ENCODE results near the gene MACROD2.

DNA sequence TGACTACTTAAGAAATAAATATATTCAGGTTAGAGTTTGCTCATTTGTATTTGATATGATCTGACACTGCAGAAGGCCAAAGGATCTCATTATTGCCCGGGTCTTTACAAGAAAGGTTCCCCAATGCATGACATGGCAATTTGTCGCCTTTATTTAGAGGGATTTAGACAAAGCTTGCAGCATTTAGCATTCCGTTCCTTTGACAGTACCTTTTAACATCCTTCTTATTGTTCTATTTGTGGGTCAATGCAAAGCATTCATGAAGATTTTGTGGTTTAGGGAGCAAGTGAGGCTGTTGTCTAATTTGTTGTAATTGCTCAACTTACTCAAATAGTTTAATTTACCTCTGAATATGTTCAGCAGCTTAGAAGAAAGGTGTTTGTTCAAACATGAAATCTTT, 572.9 kb downstream of the MACROD2 start:
- TF ChIP-seq, protein P1, sequence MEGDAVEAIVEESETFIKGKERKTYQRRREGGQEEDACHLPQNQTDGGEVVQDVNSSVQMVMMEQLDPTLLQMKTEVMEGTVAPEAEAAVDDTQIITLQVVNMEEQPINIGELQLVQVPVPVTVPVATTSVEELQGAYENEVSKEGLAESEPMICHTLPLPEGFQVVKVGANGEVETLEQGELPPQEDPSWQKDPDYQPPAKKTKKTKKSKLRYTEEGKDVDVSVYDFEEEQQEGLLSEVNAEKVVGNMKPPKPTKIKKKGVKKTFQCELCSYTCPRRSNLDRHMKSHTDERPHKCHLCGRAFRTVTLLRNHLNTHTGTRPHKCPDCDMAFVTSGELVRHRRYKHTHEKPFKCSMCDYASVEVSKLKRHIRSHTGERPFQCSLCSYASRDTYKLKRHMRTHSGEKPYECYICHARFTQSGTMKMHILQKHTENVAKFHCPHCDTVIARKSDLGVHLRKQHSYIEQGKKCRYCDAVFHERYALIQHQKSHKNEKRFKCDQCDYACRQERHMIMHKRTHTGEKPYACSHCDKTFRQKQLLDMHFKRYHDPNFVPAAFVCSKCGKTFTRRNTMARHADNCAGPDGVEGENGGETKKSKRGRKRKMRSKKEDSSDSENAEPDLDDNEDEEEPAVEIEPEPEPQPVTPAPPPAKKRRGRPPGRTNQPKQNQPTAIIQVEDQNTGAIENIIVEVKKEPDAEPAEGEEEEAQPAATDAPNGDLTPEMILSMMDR (IDR thresholded peaks at IDR 0.05 in 2 of 3, conservative IDR thresholded peaks at IDR 0.05 in 1 of 3; ENCODE audit: borderline replicate concordance in 1 of 3, insufficient read depth in 1 of 3, low read depth in 2 of 3, low read length in 2 of 3), result no peak
- TF ChIP-seq EZH2phosphoT487 (IDR thresholded peaks at IDR 0.05; ENCODE audit: borderline replicate concordance) (no peak), EGR1 (IDR thresholded peaks at IDR 0.05; ENCODE audit: low read depth) (no peak), POLR2A (IDR thresholded peaks at IDR 0.05; ENCODE audit: borderline replicate concordance, extremely low read depth, insufficient read depth, insufficient read length) (no peak), EZH2 (IDR thresholded peaks at IDR 0.05) (no peak), ZFX (IDR thresholded peaks at IDR 0.05) (no peak), POLR2AphosphoS5 (IDR thresholded peaks at IDR 0.05; ENCODE audit: low read depth, low read length) (no peak), REST (IDR thresholded peaks at IDR 0.05; ENCODE audit: low read depth) (no peak), CBX3 (IDR thresholded peaks at IDR 0.05; ENCODE audit: low read depth) (no peak)
- TF ChIP-seq, protein P2, sequence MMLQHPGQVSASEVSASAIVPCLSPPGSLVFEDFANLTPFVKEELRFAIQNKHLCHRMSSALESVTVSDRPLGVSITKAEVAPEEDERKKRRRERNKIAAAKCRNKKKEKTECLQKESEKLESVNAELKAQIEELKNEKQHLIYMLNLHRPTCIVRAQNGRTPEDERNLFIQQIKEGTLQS (IDR thresholded peaks at IDR 0.05), result no peak
- TF ChIP-seq, protein P3, sequence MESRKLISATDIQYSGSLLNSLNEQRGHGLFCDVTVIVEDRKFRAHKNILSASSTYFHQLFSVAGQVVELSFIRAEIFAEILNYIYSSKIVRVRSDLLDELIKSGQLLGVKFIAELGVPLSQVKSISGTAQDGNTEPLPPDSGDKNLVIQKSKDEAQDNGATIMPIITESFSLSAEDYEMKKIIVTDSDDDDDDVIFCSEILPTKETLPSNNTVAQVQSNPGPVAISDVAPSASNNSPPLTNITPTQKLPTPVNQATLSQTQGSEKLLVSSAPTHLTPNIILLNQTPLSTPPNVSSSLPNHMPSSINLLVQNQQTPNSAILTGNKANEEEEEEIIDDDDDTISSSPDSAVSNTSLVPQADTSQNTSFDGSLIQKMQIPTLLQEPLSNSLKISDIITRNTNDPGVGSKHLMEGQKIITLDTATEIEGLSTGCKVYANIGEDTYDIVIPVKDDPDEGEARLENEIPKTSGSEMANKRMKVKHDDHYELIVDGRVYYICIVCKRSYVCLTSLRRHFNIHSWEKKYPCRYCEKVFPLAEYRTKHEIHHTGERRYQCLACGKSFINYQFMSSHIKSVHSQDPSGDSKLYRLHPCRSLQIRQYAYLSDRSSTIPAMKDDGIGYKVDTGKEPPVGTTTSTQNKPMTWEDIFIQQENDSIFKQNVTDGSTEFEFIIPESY (IDR thresholded peaks at IDR 0.05; ENCODE audit: extremely low read depth, insufficient replicate concordance, low read length), result no peak

Data from HCT116 (cell line).